M059J (cell line): ENCODE measurements around the gene ENDOV. TPM values are rescaled to one million over a fixed set of nuclear protein-coding genes. Genes with fewer than 3 reads are reported as not detected.

ENCODE experiments used
- DNase-seq: peaks from one replicate; pipeline ENCODE4 v3.0.0-alpha.2; 2012; ENCODE audit warnings: low read depth
- total RNA-seq: library from RNA; depleted of rRNA; stranded (reverse); fragments of >200 nt; shearing (Covaris generic); gene quantifications from 2 replicates; pipeline ENCODE4 v1.2.3, GENCODE V29; 2014

Gene ENDOV
- total RNA-seq, 1 experiment from 2014 or later, result 18.8 TPM

DNA sequence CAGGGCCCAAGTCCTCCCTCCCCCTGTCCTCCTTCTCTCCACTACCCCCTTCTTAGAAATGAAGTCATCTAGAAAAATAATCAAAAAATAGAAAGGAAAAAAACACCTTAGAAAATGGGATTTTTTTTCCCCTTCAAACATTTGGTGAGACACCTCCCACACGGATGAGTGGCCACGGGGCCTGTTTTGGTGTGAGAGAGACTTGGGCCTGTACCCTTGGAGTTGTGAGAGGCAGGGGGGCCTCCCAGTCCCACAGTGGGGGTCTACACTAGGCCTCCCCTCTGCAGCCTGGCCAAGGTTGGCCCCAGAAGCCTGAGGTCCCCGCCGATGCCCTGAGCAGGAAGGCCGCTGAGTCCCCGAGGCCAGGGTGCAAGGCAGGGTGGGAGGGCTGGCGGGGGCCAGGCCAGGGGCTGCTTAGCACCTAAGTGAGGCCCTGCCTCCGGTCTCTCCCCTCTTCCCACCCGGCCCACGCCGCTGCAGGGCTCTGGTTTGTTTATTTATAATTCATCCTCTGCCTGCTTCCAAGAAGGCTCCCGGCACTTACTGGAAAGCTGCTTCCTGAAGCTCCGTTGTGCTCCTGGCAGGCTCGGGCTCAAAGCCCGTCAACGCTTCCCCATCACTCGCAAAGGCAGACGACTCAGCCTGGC lies 35.1 kb downstream of the ENDOV start:
- no peak for DNase-seq

DNA sequence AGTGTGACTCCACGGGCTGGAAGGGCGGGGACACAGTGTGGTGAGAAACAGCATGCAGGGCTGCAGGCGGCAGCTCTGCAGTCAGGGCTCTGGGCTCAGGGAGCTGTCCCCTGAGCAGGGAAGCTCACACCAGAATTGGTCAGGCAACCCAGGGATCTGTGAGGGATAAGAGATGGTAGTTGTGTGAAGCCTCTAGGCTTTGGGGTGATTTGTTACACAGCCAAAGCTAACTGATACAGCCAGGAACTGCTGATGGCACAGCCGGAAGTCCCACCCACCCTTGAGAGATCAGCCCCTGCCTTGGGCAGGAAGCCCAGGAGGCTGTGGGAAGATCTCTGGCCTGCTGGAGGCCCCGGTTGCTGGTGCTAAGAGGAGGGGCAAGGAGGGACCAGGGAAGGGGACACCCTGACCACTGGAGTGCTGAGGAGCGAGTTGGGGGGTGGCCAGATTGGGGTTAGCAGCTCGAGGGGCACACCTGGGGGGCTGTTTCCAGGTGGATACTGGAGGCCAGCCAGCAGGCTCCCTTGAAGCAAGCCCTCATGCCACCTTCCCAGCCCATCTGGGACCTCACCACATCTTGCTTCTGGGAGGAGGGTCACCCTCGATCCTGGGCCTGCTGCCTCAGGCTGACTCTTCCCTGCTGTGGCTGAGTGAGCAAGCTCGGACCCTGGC lies 36.3 kb downstream of the ENDOV start:
- no peak for DNase-seq

DNA sequence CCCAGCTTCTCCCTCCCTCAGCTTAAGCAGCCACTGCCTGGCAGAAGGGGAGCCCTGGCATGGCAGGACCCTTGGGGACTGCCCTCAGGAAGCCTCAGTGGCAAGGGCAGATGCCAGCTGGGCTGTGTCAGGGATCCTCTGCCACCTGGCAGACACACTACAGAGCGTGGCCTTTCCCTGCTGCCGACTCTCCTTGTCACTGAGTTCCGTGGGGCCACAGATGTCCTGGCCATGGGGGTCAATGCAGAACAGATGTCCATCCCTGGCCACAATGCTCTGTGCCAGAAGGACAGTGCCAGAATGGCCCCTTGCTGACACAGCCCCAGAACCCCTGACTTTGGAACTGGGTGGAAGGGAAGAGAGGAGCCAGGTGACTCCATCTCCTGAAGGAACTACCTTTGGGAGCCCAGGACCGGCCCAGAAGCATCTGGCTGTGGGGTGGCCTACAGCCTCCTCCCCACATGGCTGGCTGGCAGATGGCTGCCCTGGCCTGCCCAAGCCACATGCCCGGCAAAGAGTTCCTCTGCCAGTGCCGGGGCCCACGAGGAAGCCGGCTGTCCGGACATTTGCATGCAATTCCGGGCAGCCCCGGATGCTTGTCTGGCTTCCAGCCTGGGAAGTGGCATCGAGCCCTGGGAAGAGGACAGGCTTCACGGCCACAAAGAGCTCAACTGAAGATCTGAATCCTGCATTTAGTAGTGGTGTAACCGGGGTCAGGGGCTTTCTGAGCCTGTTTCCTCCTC lies 37.4 kb downstream of the ENDOV start:
- no peak for DNase-seq

- DNase-seq, result no peak
Observed at GRCh38 chr17:80453126-80453997, 38.4 kb downstream of the ENDOV start.

GRCh38 chr17:80453998-80454556 lies 39.1 kb downstream of the ENDOV start:
- DNase-seq, result no peak

GRCh38 chr17:80454557-80455335 lies 39.8 kb downstream of the ENDOV start:
- DNase-seq, result peak; percentile 93

DNA sequence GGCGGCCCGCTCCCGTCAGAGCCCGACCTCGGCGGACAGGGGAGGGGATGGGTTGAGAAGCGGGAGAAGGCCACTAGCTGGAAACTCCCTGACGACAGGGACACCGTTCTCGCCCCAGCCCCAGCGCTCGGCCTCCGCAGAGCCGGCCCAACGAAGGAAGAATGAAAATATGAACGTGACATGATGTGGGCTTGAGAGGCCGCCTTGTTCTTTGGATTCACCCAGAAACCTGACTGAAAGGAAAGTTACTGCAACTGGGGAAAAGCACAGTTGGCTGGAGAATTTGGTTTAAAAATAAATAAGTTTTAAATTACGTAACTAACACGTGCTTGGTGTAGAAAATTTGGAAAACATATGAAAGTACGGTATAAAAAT lies 40.4 kb downstream of the ENDOV start:
- DNase-seq, result no peak

DNA sequence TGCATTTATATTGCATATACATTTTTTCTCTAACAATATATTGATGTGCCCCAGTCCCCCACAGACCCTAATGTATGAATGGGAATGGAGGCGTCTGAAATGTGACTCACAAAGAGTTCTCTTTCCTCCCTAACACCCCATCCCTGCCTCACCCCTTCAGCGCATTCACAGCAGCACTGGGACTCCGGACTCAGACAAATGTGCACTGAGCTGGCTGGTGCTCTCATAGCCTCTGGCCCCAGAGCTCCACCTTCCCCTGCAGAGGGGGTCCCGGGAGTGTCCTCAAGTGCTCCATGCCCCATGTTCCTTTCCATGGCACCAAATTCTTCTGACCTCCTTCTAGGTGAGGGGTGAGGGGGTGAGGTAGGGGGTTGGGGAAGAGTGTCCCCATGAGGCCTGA lies 40.8 kb downstream of the ENDOV start:
- DNase-seq, result no peak

GRCh38 chr17:80456465-80457235 lies 41.7 kb downstream of the ENDOV start:
- no peak for DNase-seq

DNA sequence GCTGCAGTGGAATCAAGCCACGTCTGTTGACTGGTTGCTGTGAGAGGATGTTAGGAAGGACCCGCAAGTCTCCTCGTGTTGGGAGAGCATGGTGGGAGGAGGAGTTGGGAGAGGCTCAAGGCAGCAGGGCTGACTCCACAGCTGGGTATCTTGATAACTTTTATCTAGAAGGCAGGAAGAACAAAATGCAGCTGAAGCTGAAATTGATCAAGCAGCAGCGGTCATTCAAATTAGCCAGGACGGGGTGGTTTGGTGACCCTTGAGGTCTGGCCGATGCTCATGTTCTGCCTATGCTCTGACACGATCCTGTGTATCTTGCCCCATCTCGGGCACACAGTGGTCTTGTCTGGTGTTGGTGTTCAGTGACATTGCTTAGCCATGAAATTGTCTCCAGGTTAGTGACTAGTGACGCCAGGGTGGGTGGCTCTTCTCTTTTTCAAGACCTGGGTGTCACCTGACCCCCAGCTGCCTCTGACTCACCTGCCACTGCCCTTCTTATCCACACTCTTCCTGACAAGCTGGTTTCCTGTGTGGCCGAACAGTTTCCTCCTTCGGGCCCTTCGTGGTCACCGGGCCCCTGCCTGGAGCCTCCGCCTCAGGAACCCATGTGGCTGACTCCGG lies 42.4 kb downstream of the ENDOV start:
- peak; percentile 43 for DNase-seq

- DNase-seq, result no peak
Observed at GRCh38 chr17:80458016-80458415, 43.0 kb downstream of the ENDOV start.

GRCh38 chr17:80459234-80459633 lies 44.3 kb downstream of the ENDOV start:
- DNase-seq, result no peak

DNA sequence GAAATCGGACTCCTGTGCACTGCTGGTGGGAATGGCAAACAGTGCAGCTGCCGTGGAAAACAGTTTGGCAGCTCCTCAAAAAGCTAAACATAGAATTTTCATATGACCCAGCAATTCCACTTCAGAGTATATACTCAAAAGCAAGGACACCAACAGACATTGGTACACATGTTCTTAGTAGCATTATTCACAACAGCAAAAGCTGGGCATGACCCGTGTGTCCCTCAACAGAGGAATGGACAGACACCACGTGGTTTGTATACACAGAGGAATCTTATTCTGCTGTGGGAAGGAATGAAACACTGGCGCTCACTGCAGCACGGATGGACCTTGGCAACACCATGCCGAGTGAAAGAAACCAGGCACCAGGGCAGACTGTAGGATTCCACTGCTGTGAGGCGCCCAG lies 45.5 kb downstream of the ENDOV start:
- DNase-seq, result no peak

- DNase-seq, result no peak
Observed at GRCh38 chr17:80461528-80462160, 46.7 kb downstream of the ENDOV start.

DNA sequence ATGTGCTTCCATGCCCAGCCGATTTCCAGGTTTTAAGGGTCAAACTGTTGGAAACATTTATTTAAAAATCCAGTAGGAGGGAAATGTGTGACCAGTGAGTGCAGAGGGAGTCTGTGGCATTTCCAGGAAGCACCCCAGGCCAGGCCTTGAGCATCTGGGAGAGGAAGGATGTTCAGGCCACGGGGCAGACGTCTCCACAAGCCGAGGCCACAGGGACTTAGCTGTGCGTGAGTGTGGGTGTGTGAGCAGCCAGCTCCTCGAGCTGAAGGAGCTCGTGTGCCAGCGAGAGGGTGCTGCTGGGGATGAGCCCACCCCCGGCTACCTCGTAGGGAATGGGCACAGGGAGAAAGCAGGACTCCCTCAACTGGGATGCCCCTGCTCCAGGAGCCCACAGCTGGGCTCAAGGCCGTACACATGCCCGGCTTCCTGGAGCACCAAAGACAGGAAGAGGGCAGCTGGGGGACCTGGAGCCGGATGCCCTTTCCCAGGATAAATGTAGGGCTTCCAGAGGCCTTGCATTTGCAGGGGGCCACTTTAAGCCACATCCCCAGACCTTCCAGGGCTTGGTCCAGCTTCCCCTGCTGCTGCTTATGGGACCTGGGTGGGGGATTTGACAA lies 48.9 kb downstream of the ENDOV start:
- no peak for DNase-seq

GRCh38 chr17:80464486-80464885 lies 49.5 kb downstream of the ENDOV start:
- DNase-seq, result no peak

DNA sequence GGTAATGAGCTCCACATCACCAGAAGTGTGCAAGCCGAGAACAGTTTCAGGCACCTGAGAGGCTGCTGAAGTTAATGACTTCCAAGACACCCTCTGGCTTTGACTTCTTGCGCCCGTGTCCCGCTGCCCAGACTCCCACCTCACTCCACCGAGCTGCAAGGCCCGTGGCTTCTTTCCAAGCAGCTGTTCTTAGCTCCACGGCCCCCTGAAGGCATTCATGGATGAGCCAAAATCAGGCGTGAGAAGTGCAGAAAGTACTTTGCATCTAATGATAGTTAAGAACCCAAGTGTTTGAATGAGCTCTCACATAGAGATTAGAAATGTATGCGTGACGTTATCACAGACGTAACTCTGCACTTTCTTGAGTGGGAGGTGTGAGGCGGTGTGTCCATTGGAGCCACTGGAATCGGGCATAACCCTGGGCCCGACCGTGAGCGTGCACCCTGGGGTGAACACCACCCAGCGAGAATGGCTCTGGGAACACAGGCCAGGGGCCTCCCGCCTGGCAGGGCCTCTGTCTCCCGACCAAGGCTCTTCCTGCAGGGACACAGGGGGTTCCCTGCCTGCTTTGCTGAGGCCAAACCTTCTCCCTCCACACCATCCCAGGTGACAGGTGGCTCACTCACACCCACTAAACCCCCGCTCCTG lies 50.5 kb downstream of the ENDOV start:
- no peak for DNase-seq

DNA sequence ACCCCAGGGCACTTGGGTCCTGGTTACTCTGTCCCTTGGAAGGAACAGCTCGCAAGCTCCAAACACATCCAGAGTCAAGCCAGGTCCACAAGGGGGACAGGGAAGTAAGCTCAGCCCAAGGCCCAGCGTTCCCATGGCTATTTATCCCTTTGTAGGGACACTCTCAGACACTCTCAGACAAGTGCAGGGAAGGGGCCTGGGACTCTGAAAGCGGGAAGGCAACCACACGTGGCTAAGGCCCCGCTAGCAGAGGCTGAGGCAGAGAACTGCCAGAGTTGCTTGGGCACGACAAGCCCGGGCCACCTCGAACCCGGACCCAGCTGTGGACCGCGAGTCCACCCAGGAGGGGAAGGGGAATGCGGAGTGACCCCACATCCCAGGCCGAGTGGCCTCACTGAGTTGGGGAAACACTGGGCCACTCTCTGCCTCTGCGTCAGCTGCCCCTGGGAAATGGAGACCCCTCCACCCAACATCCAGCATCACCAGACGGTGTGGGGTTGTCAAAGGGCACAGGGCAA lies 51.3 kb downstream of the ENDOV start:
- DNase-seq, result no peak
